HG02943 (cell line): ENCODE results near the gene SPATA19.
"Not testable (repeated sequence)": the region's sequence is repeated elsewhere in the genome, so short reads cannot be mapped to it uniquely, and the experiment has no call there.

Source experiments
- ATAC-seq: cut with Tn5 transposase; IDR thresholded peaks from one replicate; pipeline ENCODE4 v1.9.1; 2021; ENCODE audit warnings: mild to moderate bottlenecking, low read depth, moderate library complexity; ENCODE audit not compliant: unreplicated experiment

SPATA19 gene

GRCh38 chr11:133845413-133845812, at the start of gene SPATA19:
SPATA19 (minus strand) TSS chr11:133845513; CDS start chr11:133845446, 67 bp downstream.
- no peak for ATAC-seq

DNA sequence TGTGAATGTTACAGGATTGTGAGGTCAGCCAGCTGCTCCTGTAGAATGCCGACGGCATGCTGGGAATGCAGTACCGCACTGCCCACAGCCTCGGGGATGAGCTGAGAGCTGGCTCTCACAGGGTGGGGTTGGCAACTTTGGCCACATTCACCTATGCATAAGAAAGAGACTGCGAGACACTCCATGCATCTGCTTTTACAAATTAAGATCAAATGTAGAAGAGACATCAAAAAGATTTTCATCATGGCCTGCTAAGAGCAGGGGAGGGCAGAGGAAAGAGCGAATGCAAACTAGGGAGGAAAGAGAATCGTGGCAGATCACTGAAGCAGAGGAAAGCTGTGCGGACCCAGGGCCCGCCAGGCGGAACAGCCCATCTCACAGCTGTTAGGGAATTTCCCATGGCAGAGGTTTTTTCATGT, 49.8 kb upstream of the SPATA19 start:
- ATAC-seq, result no peak

DNA sequence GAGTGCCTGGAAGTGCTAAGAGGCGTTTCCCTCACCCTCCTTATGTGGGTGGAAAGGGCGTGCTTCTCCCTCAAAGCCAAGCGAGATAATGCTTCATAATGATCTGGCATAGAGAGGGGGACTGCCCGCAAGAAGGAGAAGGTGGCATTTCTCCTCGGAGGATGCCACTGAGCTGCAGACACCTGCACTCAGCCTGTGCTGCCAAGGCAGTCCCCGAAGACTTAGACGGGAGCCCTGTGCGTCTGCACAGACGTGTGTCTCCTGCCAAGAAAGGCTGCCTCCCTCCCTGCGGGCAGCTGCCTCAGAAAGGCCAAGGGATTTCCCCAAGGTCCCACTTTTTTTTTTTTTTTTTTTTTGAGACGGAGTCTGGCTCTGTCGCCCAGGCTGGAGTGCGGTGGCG, 48.1 kb upstream of the SPATA19 start:
- no peak for ATAC-seq

GRCh38 chr11:133892584-133893380, 47.5 kb upstream of the SPATA19 start:
- no peak for ATAC-seq

GRCh38 chr11:133892126-133892525, 46.8 kb upstream of the SPATA19 start:
- no peak for ATAC-seq

DNA sequence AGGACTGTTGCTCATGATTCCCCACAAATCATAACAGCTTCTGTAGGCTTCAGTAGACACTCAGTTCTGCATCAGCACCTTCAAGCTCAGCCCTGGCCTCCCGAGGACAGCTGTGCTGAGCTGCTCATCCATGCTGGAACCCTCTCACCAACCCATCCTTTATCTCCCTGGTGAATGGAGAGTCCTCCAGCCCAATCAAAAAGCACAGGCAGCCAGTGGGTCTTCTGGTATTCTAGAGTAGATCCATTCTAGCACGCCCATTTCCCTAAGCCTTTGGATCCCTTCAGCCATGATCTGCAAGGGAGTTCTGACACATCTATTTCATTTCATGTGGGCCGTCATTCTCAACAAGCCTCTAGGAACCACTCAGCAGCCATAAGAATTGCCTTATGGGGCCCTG, 44.6 kb upstream of the SPATA19 start:
- ATAC-seq, result no peak

GRCh38 chr11:133889188-133889587, 43.9 kb upstream of the SPATA19 start:
- ATAC-seq, result no peak

DNA sequence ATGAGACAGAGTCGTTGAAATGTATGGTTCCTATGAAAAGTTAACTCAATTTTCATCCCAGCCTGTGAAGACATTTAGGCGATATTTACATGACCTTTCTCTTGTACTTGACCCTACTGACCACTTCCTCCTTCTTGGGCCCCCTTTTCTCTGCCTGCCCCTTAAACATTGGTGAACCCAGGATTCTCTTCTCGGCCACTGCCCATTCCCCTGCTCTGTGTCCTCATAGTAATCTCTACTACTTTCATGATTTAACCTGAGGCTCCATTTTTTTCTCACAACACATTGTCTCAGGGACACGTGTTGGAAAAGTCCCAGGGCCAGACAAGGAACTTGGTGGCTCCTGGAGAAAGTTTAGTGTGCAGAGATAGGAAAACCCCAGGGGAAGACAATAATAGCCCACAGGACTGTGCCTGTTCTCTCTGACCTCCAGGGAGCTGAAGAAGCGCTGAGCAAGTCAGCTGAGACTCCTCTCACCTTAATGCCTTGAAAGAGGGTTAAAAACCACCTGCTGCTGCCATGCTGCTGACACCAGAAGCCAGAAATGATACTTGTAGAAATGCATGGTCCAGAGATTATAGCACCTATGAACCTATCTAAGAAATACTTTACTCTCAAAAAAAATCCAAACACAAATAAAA, 42.5 kb upstream of the SPATA19 start:
- no peak for ATAC-seq

DNA sequence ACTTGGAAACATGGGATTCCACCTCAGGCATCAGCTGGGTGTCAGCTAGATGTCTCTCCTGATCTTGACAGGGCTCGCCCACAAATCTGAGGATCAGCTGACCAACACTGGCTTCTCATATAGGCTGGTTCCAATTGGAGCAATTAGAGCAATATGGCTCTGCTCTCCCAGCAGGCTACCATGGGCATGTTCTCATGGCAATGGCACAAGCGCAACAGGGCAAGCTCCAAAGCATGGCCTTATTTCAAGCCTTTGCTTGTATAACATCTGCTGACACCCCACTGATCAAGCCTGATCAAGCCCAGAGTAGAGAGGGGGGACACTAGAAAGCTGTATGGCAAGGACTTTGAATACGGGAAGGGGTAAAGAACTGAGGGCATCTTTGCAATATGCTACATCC, 40.7 kb upstream of the SPATA19 start:
- no peak for ATAC-seq

- no peak for ATAC-seq
These were observed 26.8 kb upstream of the SPATA19 start for GRCh38 chr11:133872160-133872559.

GRCh38 chr11:133867456-133867855, 22.1 kb upstream of the SPATA19 start:
- ATAC-seq, result no peak

DNA sequence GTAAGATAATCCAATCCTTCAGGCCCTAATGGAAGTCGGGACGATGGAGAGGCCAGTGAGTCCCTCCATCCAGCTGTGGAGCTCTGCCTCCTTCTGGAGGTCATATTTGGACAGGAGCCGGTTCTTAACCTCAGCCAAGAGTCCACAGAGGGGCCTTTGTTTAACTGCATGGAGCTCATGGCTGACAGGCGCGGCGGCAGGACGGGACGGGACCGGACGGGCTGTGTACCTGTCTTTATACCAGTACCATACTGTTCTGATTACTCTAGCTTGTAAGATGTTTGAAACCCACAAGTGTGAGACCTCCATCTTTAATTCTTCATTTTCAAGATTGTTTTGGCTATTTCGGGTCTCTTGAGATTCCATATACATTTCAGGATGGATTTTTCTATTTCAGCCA, 20.2 kb upstream of the SPATA19 start:
- ATAC-seq, result no peak

GRCh38 chr11:133864756-133865155, 19.4 kb upstream of the SPATA19 start:
- no peak for ATAC-seq

DNA sequence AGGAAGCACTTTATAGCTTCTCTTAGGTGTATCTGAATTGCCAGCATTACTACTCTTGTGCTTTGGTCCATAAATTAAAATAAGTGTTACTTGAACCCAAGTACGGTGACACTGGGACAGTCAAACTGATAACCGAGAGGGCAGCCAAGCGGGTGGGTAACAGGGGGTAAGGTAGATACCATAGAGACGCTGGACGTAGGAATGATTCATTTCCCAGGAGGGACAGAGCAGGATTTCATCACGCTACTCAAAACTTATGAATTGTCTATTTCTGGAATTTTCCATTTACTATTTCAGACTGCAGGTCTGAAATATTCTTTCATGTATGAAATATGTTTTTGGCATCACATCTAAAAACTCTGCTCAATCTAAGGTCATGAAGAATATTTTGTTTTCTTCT, 14.8 kb upstream of the SPATA19 start:
- no peak for ATAC-seq

GRCh38 chr11:133854330-133854960, 9.1 kb upstream of the SPATA19 start:
- ATAC-seq, result not testable (repeated sequence)

DNA sequence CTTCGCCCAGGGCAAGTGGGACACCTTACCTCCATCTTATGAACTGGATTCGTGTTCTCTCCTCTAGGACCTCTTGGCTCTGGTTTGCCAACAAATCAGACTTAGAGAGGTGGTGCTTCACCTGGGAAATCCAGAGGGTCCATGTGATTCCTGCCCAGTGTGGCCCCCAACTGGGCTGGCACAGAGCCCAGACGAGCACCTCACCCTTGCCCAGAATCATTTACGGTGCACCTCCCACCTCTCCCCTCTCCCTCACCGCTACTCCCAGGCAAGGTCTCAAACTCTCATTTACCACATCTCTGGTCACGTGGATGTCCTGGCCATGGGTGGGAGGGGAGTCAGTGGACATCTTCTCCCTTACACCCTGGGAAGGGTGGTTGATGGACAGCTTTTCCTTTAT, 1.1 kb downstream of the SPATA19 start:
- ATAC-seq, result no peak

DNA sequence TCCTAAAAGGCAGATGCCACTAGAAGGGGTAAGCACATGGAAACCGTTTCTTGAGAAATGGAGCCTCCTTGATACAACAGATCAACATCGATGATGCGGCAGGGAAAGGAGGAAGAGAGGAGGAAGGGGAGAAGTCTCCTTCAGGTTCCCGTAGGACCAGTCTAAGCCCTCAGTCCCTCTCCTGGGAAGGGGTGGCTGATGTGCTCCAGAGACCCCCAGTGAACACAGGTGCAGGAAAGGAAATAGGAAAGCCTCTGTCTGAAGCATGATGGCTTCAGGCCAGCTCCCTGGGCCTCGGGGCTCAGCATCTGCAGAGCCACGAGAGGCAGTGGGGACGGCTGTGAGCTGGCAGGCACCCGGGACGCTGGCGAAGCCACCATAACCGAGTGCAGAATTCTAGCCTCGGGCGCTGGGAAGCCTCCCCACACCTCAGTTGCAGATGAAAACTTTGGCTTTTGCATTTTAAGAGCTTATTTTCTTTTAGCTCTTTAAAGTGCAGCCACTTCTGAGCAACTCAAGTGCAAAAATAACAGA, 1.8 kb downstream of the SPATA19 start:
- ATAC-seq, result no peak

- no peak for ATAC-seq
These were observed 2.6 kb downstream of the SPATA19 start for GRCh38 chr11:133842730-133843129.

DNA sequence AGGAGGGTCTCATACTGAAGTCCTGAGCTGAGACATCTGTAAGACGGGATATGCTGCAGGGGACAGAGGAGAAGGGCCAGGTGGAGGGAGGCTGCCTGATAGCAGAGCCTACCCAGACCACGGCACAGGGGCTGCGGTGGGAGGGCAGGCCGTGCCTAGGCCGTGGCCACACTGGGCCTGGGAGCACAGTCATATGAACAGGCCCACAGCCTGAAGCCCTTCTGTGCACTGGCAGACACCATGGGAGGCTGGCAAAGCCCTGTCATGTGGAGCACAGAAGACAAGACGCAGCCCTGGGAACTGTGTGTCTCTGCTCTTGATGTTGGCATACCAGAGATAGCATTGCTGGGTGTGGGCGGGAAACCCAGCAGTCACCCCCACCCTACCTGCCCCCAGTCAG, 3.3 kb downstream of the SPATA19 start:
- no peak for ATAC-seq

- ATAC-seq, result no peak
These were observed 3.9 kb downstream of the SPATA19 start for GRCh38 chr11:133841279-133842043.
